Measurements from ENCODE around the gene ADAM12.

- no peak for TF ChIP-seq POLR2A (IDR thresholded peaks at IDR 0.05)
- TF ChIP-seq, protein P1, sequence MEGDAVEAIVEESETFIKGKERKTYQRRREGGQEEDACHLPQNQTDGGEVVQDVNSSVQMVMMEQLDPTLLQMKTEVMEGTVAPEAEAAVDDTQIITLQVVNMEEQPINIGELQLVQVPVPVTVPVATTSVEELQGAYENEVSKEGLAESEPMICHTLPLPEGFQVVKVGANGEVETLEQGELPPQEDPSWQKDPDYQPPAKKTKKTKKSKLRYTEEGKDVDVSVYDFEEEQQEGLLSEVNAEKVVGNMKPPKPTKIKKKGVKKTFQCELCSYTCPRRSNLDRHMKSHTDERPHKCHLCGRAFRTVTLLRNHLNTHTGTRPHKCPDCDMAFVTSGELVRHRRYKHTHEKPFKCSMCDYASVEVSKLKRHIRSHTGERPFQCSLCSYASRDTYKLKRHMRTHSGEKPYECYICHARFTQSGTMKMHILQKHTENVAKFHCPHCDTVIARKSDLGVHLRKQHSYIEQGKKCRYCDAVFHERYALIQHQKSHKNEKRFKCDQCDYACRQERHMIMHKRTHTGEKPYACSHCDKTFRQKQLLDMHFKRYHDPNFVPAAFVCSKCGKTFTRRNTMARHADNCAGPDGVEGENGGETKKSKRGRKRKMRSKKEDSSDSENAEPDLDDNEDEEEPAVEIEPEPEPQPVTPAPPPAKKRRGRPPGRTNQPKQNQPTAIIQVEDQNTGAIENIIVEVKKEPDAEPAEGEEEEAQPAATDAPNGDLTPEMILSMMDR (IDR thresholded peaks at IDR 0.05) = no peak
Observed at GRCh38 chr10:126375299-126375698, 13.0 kb downstream of the ADAM12 start.

Data from uterus (tissue), 2 donors.